NCI-H1694 treated with DMSO at 0.1 percent for 48 hours (cell line): Measurements from ENCODE around the gene RAG2.

Experiments
- DNase-seq: peaks from one replicate; lab custom pipeline; 2025; lab: John Stamatoyannopoulos, UW

Gene RAG2

GRCh38 chr11:36550385-36551115 is 47.5 kb downstream of the RAG2 start:
- DNase-seq: no peak
